Stimulated activated CD4-positive, alpha-beta T cell treated with anti-CD3 and anti-CD28 coated beads, Interleukin-4, amount 100 ng/mL, for 4 hours (primary cell): Measurements from ENCODE around the gene MEST.
A peak's percentile ranks its signal among the peaks of the same experiment; 100 is the strongest.
"Not testable (repeated sequence)": the region's sequence is repeated elsewhere in the genome, so short reads cannot be mapped to it uniquely, and the experiment has no call there.

ENCODE experiments used
- DNase-seq, 2 experiments: peaks; one replicate each; pipeline ENCODE4 v3.0.0-alpha.2; 2020

Gene MEST

GRCh38 chr7:130486114-130486953, 5.6 kb upstream of the MEST start:
- DNase-seq: peak; percentile 43 to 60

- DNase-seq: no peak
Observed at GRCh38 chr7:130486954-130487436, 4.9 kb upstream of the MEST start.

- DNase-seq: no peak
Observed at GRCh38 chr7:130488392-130489139, 3.3 kb upstream of the MEST start.

DNA sequence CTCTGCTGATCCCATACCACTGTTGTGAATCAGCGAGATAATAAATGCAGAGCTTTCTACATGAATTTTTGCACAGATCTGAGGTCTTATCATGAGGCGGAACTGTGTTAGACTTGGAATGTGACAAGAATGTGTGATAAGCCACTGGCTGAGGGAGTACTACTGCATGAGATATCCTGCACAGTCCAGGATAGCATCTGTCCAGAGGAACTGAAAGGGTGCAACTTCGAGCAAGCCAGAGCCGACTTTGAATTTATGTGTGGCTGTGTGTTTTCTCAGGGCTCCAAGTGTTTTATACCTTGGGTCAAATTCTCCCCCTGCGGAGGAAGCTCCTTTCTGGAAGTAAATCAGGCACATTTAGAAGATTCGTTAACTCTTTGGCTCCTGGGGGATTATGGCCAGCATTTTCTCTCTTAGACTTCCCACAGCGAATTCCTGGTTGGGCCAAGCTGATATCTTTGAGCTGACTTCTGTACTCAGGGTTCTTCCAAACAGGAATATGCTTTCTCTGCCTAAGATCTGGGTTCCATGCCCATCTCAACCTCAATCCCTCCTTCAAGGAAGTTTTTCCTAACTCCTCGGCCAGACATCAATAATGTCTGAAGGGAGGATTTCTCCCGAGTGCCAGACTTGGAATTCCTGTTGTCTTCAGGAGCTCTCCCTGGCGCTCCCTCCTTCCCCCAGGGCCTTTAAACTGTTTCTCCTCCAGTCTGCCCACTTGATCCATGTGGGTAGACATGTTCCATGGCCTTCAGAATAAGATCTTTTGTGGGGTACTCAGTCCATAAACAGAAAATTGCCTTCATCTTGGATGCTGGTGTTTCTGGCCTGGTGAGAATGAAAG, 2.5 kb upstream of the MEST start:
- no peak for DNase-seq

- no peak for DNase-seq
Observed at GRCh38 chr7:130490311-130490791, 1.5 kb upstream of the MEST start.

- DNase-seq: no peak
Observed at GRCh38 chr7:130490888-130491804, 739 bp upstream of the MEST start.

DNA sequence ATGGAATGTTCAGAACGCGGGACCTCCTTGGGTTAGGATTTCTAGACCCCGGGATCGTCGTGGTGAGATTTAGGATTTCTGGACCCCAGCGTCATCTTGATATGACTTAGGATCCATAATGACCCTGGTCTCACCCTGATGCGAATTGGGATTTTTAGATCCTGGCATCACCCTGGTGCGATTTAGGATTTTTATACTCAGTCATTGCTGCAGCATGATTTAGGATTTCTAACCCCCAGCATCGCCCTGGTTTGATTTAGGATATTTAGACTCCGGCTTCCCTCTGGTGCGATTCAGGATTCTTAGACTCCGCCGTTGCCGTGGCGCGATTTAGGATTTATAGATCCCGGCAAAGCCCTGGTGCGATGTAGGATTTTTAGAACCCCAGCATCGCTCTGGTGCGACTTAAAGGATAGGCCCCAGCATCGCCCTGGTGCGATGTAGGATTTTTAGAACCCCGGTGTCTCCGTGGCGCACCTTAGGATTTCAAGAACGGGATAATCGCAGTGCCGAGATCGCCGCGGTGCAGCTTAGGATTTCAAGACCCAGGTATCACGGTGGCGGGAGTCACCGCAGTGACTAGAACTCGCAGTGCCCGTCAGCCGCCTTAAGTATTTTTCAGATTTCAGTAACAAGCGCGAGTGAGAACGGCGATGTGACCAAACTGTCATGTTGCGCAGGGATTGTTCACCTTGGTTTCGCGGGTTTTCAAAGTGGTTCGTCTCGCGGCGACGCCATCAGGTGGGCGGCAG, 814 bp downstream of the MEST start:
- no peak for DNase-seq

- DNase-seq: no peak
Observed at GRCh38 chr7:130493275-130493873, 1.5 kb downstream of the MEST start.

- no peak for DNase-seq
Observed at GRCh38 chr7:130494431-130494858, 2.6 kb downstream of the MEST start.

GRCh38 chr7:130500463-130500862, 8.6 kb downstream of the MEST start:
- DNase-seq: no peak

DNA sequence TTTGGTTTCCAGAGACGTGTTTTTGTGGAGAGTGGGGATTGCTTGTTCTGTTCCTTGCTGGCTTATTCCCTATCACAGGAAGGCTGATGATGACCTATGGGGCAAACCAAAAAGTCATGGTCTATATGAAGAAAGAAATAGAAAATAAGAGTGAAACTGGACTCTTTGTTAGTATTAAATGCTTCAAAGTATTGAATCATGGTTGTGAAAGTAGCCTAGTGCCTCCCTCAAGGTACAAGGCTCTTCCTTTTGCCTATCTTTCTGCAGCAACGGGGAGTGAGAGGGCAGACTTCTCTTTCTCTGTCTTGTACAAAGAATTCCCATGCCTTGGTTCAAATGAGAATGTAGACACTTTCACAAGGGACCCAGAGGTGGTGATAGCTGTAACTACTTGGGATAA, 9.0 kb downstream of the MEST start:
- DNase-seq: no peak

GRCh38 chr7:130505753-130506152, 13.9 kb downstream of the MEST start:
- DNase-seq: no peak

- DNase-seq: no peak
Observed at GRCh38 chr7:130506358-130506757, 14.5 kb downstream of the MEST start.

DNA sequence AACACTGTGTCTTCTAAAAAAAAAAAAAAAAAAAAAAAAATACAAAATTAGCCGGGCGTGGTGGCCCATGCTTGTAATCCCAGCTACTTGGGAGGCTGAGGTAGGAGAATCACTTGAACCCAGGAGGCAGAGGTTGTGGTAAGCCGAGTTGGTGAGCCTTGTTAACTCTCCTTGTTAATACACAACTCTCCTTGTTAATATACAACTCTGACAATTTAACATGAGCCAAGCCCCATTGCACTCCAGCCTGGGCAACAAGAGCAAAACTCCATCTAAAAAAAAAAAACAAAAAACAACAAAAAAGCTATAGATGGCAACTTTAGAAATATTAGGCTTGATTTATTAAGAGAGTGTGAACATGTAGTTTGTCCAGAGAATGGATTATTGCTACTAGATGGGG, 20.2 kb downstream of the MEST start:
- not testable (repeated sequence) for DNase-seq

DNA sequence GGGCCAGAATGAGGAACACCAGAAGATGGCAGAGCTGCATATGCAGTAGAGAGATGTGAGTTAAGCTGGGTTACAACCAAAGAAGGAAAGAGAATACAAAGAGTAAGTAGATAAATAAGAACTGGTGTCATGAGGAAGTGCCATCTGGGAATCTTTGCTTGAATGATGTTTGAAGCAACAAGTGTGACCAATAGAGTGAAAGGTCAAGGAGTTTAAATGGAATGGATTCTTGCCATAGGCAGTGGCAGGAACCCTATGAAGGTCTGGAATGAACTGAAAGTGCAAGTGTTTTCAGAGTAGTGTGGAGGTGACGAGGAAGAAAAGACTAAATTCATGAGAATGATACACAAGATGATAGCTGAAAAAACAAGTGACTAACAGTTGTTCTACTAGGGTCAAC, 21.6 kb downstream of the MEST start:
- DNase-seq: no peak

- DNase-seq: no peak
Observed at GRCh38 chr7:130515315-130516040, 23.6 kb downstream of the MEST start.

GRCh38 chr7:130521258-130521951, 29.5 kb downstream of the MEST start:
- no peak for DNase-seq

DNA sequence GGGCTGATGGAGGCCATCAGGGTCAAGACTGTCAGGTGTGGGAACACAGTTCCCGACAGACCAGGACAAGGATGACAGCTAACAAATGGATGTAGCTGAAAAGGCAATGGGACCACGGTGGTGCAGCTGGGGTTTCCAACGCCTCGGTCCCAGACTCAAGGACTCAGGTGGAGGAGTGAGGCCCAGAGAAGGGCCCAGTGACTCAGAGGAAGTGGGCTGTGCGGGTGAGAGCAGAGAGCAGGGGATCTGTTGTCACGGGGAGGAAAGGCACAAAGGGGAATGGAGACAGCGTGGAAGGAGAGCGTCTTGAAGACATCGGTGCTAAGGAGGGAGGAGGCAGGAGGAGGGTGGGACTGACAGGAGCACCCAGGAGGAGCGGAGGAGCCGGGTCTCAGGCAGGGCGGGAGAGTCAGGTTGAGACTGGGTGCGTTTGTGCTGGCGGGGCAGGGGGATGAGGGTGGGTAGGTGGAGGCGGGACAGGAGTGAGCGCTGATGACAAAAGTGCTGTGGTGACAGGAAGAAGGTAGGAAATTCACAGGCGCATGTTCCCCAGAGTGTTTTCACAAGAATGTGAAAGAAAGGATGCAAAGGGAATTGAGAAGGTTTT, 31.7 kb downstream of the MEST start:
- not testable (repeated sequence) for DNase-seq

- no peak for DNase-seq
Observed at GRCh38 chr7:130524628-130525027, 32.7 kb downstream of the MEST start.
